ENCODE data around the gene HDDC2. TPM values are rescaled to one million over a fixed set of nuclear protein-coding genes. Genes with fewer than 3 reads are reported as not detected.

The HDDC2 gene
- total and polyA plus RNA-seq, 5 donors = 83.0 to 157 (median 102) TPM

GRCh38 chr6:125255201-125255600 lies 46.6 kb downstream of the HDDC2 start:
- H3K4me1 ChIP-seq (ENCODE audit: control insufficient read depth, insufficient read depth, low read length) = peaks cover 2% of the 10 kb centered on the region
- no peak overlapping the region for H3K27ac ChIP-seq (ENCODE audit: low read length)
- no peaks in the 10 kb centered on the region for H3K9me3 ChIP-seq (ENCODE audit: control insufficient read depth, low read length)
- H3K4me3 ChIP-seq (ENCODE audit: low read length) = no peak overlapping the region
- 75% methylated on average over 3 of the region's 3 CpGs for WGBS
- no peaks in the 10 kb centered on the region for H3K27me3 ChIP-seq (ENCODE audit: control insufficient read depth, insufficient read depth)
- intact Hi-C loops (cut with DNase I) = no loop called here
- ATAC-seq (no peak), DNase-seq (no peak)

DNA sequence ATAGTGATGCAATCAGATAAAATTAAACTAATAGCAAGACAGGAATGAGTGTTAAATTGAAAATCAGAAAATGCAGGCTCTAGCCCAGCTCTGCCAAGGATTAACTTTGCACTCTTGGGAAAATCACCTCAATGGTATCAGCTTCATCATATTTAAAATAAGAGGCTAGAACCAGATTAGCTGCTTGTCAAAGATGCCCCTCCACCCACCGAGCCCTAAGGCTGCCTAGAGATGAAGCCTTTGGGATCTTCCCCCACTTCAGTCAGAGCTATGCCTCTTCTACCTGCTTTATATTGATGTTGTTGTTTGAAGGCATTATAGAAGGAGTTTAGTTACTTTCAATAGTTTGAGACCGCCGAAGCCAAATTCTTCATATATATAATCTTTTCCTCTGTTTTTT lies 47.4 kb downstream of the HDDC2 start:
- WGBS = 93% methylated on average over 3 of the region's 3 CpGs
- no peak for ATAC-seq
- no peak overlapping the region for H3K27ac ChIP-seq (ENCODE audit: low read length)

GRCh38 chr6:125253881-125254280 lies 47.9 kb downstream of the HDDC2 start:
- peaks cover 2% of the 10 kb centered on the region for H3K4me1 ChIP-seq (ENCODE audit: control insufficient read depth, insufficient read depth, low read length)
- H3K27me3 ChIP-seq (ENCODE audit: control insufficient read depth, insufficient read depth) = no peaks in the 10 kb centered on the region
- H3K4me3 ChIP-seq (ENCODE audit: low read length) = no peak overlapping the region
- no peaks in the 10 kb centered on the region for H3K9me3 ChIP-seq (ENCODE audit: control insufficient read depth, low read length)
- WGBS = 95% methylated on average over 2 of the region's 2 CpGs
- intact Hi-C loops (cut with DNase I) = no loop called here
- ATAC-seq (no peak), DNase-seq (no peak)
- H3K27ac ChIP-seq (ENCODE audit: low read length) = no peak overlapping the region

More for the DNA sequence above, 47.4 kb downstream of the HDDC2 start:
- Histone ChIP-seq H3K9me3 (ENCODE audit: control insufficient read depth, low read length) (no peaks in the 10 kb centered on the region), H3K27me3 (ENCODE audit: control insufficient read depth, insufficient read depth) (no peaks in the 10 kb centered on the region), H3K4me1 (ENCODE audit: control insufficient read depth, insufficient read depth, low read length) (peaks cover 2% of the 10 kb centered on the region), H3K4me3 (ENCODE audit: low read length) (no peak overlapping the region)
- DNase-seq = no peak
- intact Hi-C loops (cut with DNase I) = no loop called here

GRCh38 chr6:125252891-125253290 lies 48.9 kb downstream of the HDDC2 start:
- H3K4me3 ChIP-seq (ENCODE audit: low read length) = no peak overlapping the region
- peaks cover 2% of the 10 kb centered on the region for H3K4me1 ChIP-seq (ENCODE audit: control insufficient read depth, insufficient read depth, low read length)
- DNase-seq (no peak), ATAC-seq (no peak)
- 86% methylated on average over 1 of the region's 1 CpG for WGBS
- H3K27ac ChIP-seq (ENCODE audit: low read length) = no peak overlapping the region
- H3K27me3 ChIP-seq (ENCODE audit: control insufficient read depth, insufficient read depth) = no peaks in the 10 kb centered on the region
- no peaks in the 10 kb centered on the region for H3K9me3 ChIP-seq (ENCODE audit: control insufficient read depth, low read length)
- intact Hi-C loops (cut with DNase I) = no loop called here

GRCh38 chr6:125251516-125252220 lies 50.1 kb downstream of the HDDC2 start:
- peak; percentile 21 to 40 for ATAC-seq
- intact Hi-C loops (cut with DNase I) = no loop called here
- 37% methylated on average over 6 of the region's 6 CpGs for WGBS

DNA sequence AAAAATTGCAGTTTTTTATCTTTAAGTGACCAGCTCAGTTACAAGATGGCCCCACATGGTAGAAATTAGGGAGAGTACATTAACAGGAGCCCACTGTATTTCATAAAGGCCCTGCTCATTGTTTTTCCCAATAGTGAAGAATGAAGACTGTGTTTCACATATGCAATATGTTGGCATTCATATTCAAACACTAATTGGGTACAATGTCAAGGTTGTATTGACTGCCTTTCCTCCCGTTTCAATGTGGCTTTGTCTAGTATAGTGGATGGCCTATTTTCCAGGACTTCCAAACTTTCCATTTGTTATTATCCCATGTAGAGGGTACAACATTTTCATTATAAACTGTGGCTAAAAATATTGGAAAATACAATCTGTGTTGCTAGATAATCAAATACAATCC lies 51.3 kb downstream of the HDDC2 start:
- DNase-seq (no peak), ATAC-seq (no peak)
- Histone ChIP-seq H3K27ac (ENCODE audit: low read length) (no peak overlapping the region), H3K9me3 (ENCODE audit: control insufficient read depth, low read length) (no peaks in the 10 kb centered on the region), H3K4me1 (ENCODE audit: control insufficient read depth, insufficient read depth, low read length) (peaks cover 2% of the 10 kb centered on the region), H3K4me3 (ENCODE audit: low read length) (no peak overlapping the region), H3K27me3 (ENCODE audit: control insufficient read depth, insufficient read depth) (no peaks in the 10 kb centered on the region)
- 83% methylated on average over 1 of the region's 1 CpG for WGBS
- intact Hi-C loops (cut with DNase I) = no loop called here

More at GRCh38 chr6:125251516-125252220, 50.1 kb downstream of the HDDC2 start:
- Histone ChIP-seq H3K27ac (ENCODE audit: low read length) (no peak overlapping the region), H3K4me3 (ENCODE audit: low read length) (no peak overlapping the region), H3K4me1 (ENCODE audit: control insufficient read depth, insufficient read depth, low read length) (peaks cover 2% of the 10 kb centered on the region), H3K27me3 (ENCODE audit: control insufficient read depth, insufficient read depth) (no peaks in the 10 kb centered on the region), H3K9me3 (ENCODE audit: control insufficient read depth, low read length) (no peaks in the 10 kb centered on the region)
- DNase-seq = peak in 1 of 3 donors; percentile 55

DNA sequence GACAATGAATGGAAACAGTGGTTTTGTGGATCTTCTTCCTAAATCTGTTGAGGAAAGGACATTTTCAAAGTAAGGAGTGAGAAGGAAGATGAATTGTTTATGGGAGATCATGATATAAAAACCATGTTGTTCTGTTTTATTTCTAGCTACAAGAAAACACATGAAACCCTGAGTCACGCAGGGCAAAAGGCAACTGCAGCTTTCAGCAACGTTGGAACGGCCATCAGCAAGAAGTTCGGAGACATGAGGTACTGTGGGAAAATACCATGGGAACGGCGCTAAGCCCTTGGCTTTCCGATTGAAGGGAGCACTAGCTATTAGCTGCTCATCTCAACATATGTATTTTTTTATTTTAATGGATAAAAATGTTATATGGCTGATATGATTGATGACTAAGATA lies 53.6 kb downstream of the HDDC2 start:
- intact Hi-C loops (cut with DNase I) = no loop called here
- H3K27ac ChIP-seq (ENCODE audit: low read length) = no peak overlapping the region
- no peak overlapping the region for H3K4me3 ChIP-seq (ENCODE audit: low read length)
- 95% methylated on average over 7 of the region's 7 CpGs for WGBS
- H3K4me1 ChIP-seq (ENCODE audit: control insufficient read depth, insufficient read depth, low read length) = peaks cover 2% of the 10 kb centered on the region
- no peaks in the 10 kb centered on the region for H3K9me3 ChIP-seq (ENCODE audit: control insufficient read depth, low read length)
- DNase-seq (no peak), ATAC-seq (no peak)
- no peaks in the 10 kb centered on the region for H3K27me3 ChIP-seq (ENCODE audit: control insufficient read depth, insufficient read depth)

GRCh38 chr6:125246566-125246965 lies 55.2 kb downstream of the HDDC2 start:
- intact Hi-C loops (cut with DNase I) = no loop called here
- H3K9me3 ChIP-seq (ENCODE audit: control insufficient read depth, low read length) = no peaks in the 10 kb centered on the region
- no peak overlapping the region for H3K4me3 ChIP-seq (ENCODE audit: low read length)
- no peak for DNase-seq
- no peaks in the 10 kb centered on the region for H3K4me1 ChIP-seq (ENCODE audit: control insufficient read depth, insufficient read depth, low read length)
- no peak overlapping the region for H3K27ac ChIP-seq (ENCODE audit: low read length)
- ATAC-seq = no peak
- H3K27me3 ChIP-seq (ENCODE audit: control insufficient read depth, insufficient read depth) = no peaks in the 10 kb centered on the region

DNA sequence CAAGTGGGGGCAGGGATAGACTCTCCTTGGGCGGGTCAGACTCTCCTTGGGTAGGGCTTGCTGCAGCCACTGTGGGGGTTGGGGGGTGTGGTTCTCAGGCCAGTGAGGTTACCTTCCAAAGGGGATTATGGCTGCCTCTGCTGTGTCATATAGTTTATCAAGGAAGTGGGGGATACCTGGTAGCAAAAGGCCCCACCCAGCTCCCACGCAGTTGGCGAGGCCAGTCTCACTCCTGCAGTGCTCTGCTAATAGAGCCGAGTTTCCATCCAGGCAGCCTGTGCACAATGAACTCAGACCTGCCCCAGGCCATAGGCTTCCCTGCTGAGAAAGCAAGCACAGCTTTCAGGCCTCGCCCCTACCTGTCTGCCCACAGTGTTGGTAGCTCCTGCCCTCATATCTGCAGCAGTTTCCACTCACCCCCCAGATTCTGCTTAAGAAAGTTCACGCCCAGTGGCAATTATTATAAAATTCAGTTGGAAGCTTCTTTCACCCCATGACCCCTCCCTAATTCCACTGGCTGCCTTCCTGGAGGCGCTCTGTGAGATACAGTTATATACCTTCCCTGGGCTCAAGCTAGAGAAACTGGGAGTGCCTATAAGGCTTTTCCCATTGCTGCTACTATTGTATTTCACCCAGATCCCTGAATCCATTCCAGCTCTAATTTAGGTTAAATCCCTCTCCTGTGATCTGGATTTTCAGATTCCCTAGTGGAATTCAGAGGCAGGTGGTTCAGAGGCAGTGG lies 56.1 kb downstream of the HDDC2 start:
- intact Hi-C loops (cut with DNase I) = no loop called here
- Histone ChIP-seq H3K27ac (ENCODE audit: low read length) (no peak overlapping the region), H3K4me3 (ENCODE audit: low read length) (no peak overlapping the region), H3K27me3 (ENCODE audit: control insufficient read depth, insufficient read depth) (no peaks in the 10 kb centered on the region), H3K9me3 (ENCODE audit: control insufficient read depth, low read length) (no peaks in the 10 kb centered on the region), H3K4me1 (ENCODE audit: control insufficient read depth, insufficient read depth, low read length) (no peaks in the 10 kb centered on the region)
- 92% methylated on average over 7 of the region's 7 CpGs for WGBS
- ATAC-seq (peak in 1 of 2 donors; percentile 22), DNase-seq (no peak)

GRCh38 chr6:125245109-125245508 lies 56.7 kb downstream of the HDDC2 start:
- H3K27me3 ChIP-seq (ENCODE audit: control insufficient read depth, insufficient read depth) = no peaks in the 10 kb centered on the region
- H3K9me3 ChIP-seq (ENCODE audit: control insufficient read depth, low read length) = no peaks in the 10 kb centered on the region
- H3K4me3 ChIP-seq (ENCODE audit: low read length) = no peak overlapping the region
- DNase-seq (no peak), ATAC-seq (no peak)
- H3K4me1 ChIP-seq (ENCODE audit: control insufficient read depth, insufficient read depth, low read length) = no peaks in the 10 kb centered on the region
- intact Hi-C loops (cut with DNase I) = no loop called here
- H3K27ac ChIP-seq (ENCODE audit: low read length) = no peak overlapping the region
- WGBS = 95% methylated on average over 4 of the region's 4 CpGs

GRCh38 chr6:125237764-125238163 lies 64.0 kb downstream of the HDDC2 start:
- H3K27me3 ChIP-seq (ENCODE audit: control insufficient read depth, insufficient read depth) = no peaks in the 10 kb centered on the region
- no peak overlapping the region for H3K27ac ChIP-seq (ENCODE audit: low read length)
- no peak for DNase-seq
- no peak for ATAC-seq
- H3K4me3 ChIP-seq (ENCODE audit: low read length) = no peak overlapping the region
- no peaks in the 10 kb centered on the region for H3K4me1 ChIP-seq (ENCODE audit: control insufficient read depth, insufficient read depth, low read length)
- WGBS = 91% methylated on average over 4 of the region's 4 CpGs
- no peaks in the 10 kb centered on the region for H3K9me3 ChIP-seq (ENCODE audit: control insufficient read depth, low read length)
- intact Hi-C loops (cut with DNase I) = no loop called here
